ENCODE results near the gene TANGO2. TPM values are rescaled to one million over a fixed set of nuclear protein-coding genes. Genes with fewer than 3 reads are reported as not detected.

The TANGO2 gene
- total RNA-seq, 1 donor from 2014 or later, result 20.9 TPM

- Histone ChIP-seq H3K36me3 (ENCODE audit: control insufficient read depth, insufficient read depth, low read length) (no peaks in the 10 kb centered on the region), H3K27me3 (ENCODE audit: control insufficient read depth, insufficient read depth, low read length) (no peaks in the 10 kb centered on the region), H3K4me3 (ENCODE audit: low read depth, low read length) (no peak overlapping the region)
- no peak for DNase-seq (ENCODE audit: low read depth)
- no peak for TF ChIP-seq CTCF (IDR thresholded peaks at IDR 0.05; ENCODE audit: insufficient read depth, low read length, poor library complexity, severe bottlenecking)
Measured at GRCh38 chr22:19990188-19990587, 30.7 kb upstream of the TANGO2 start.

- TF ChIP-seq CTCF (IDR thresholded peaks at IDR 0.05; ENCODE audit: insufficient read depth, low read length, poor library complexity, severe bottlenecking), result no peak
- H3K36me3 ChIP-seq (ENCODE audit: control insufficient read depth, insufficient read depth, low read length), result no peaks in the 10 kb centered on the region
- H3K27me3 ChIP-seq (ENCODE audit: control insufficient read depth, insufficient read depth, low read length), result no peaks in the 10 kb centered on the region
- DNase-seq (ENCODE audit: low read depth), result no peak
- no peak overlapping the region for H3K4me3 ChIP-seq (ENCODE audit: low read depth, low read length)
Measured at GRCh38 chr22:19990609-19991394, 30.1 kb upstream of the TANGO2 start.

- Histone ChIP-seq H3K4me3 (ENCODE audit: low read depth, low read length) (no peak overlapping the region), H3K36me3 (ENCODE audit: control insufficient read depth, insufficient read depth, low read length) (no peaks in the 10 kb centered on the region), H3K27me3 (ENCODE audit: control insufficient read depth, insufficient read depth, low read length) (no peaks in the 10 kb centered on the region)
- no peak for DNase-seq (ENCODE audit: low read depth)
- no peak for TF ChIP-seq CTCF (IDR thresholded peaks at IDR 0.05; ENCODE audit: insufficient read depth, low read length, poor library complexity, severe bottlenecking)
Measured at GRCh38 chr22:19991395-19991644, 29.6 kb upstream of the TANGO2 start.

- no peaks in the 10 kb centered on the region for H3K36me3 ChIP-seq (ENCODE audit: control insufficient read depth, insufficient read depth, low read length)
- no peak for TF ChIP-seq CTCF (IDR thresholded peaks at IDR 0.05; ENCODE audit: insufficient read depth, low read length, poor library complexity, severe bottlenecking)
- H3K27me3 ChIP-seq (ENCODE audit: control insufficient read depth, insufficient read depth, low read length), result no peaks in the 10 kb centered on the region
- no peak for DNase-seq (ENCODE audit: low read depth)
- no peak overlapping the region for H3K4me3 ChIP-seq (ENCODE audit: low read depth, low read length)
Measured at GRCh38 chr22:19991645-19992451, 29.1 kb upstream of the TANGO2 start.

- no peak for TF ChIP-seq CTCF (IDR thresholded peaks at IDR 0.05; ENCODE audit: insufficient read depth, low read length, poor library complexity, severe bottlenecking)
- no peaks in the 10 kb centered on the region for H3K27me3 ChIP-seq (ENCODE audit: control insufficient read depth, insufficient read depth, low read length)
- no peaks in the 10 kb centered on the region for H3K36me3 ChIP-seq (ENCODE audit: control insufficient read depth, insufficient read depth, low read length)
- H3K4me3 ChIP-seq (ENCODE audit: low read depth, low read length), result no peak overlapping the region
- DNase-seq (ENCODE audit: low read depth), result no peak
Measured at GRCh38 chr22:19992481-19992911, 28.4 kb upstream of the TANGO2 start.
